Body of pancreas (tissue), 4 donors: ENCODE results near the gene KRTAP12-4.

Experiments used
- POLR2A ChIP-seq, 3 donors: fragments of 450-650 bp; IDR thresholded peaks; one replicate each; pipeline ENCODE4 v1.6.1; 2016; ENCODE audit warnings: antibody characterized with exemption in 3 of 3, mild to moderate bottlenecking in 2 of 3
- TF ChIP-seq, protein P1 (sequence below), 7 experiments: fragments of 450-650 bp in 4 of 7; fragments of 200-600 bp in 3 of 7; sonication (generic) in 3 of 7; IDR thresholded peaks; one replicate each; pipeline ENCODE4 v1.5.1; 2016 to 2019; ENCODE audit warnings: antibody characterized with exemption in 7 of 7

DNA sequence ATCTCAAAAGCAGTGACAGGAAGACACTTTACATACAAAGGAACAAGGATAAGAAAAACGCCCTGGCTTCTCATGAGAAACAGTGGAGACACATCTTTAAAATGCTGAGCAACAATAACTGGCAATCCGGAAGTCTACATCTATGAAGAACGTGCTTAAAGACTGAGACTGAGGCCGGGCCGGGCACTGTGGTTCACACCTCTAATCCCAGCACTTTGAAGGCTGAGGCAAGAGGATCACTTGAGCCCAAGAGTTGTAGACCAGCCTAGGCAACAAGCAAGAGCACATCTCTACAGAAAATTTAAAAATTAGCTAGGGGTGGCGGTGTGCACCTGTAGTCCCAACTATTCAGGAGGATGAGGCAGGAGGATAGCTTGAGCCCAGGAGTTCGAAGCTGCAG, 29.6 kb upstream of the KRTAP12-4 start:
- TF ChIP-seq, protein P1, sequence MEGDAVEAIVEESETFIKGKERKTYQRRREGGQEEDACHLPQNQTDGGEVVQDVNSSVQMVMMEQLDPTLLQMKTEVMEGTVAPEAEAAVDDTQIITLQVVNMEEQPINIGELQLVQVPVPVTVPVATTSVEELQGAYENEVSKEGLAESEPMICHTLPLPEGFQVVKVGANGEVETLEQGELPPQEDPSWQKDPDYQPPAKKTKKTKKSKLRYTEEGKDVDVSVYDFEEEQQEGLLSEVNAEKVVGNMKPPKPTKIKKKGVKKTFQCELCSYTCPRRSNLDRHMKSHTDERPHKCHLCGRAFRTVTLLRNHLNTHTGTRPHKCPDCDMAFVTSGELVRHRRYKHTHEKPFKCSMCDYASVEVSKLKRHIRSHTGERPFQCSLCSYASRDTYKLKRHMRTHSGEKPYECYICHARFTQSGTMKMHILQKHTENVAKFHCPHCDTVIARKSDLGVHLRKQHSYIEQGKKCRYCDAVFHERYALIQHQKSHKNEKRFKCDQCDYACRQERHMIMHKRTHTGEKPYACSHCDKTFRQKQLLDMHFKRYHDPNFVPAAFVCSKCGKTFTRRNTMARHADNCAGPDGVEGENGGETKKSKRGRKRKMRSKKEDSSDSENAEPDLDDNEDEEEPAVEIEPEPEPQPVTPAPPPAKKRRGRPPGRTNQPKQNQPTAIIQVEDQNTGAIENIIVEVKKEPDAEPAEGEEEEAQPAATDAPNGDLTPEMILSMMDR (IDR thresholded peaks at IDR 0.05): no peak
- TF ChIP-seq POLR2A (IDR thresholded peaks at IDR 0.05): no peak
